ENCODE data around the gene ZC3H18.
A peak's percentile ranks its signal among the peaks of the same experiment; 100 is the strongest.

The ZC3H18 gene

GRCh38 chr16:88569985-88570690, at the start of gene ZC3H18:
TSS of gene ZC3H18 (plus strand) at chr16:88570403. CDS start at chr16:88577124, 6,721 bp downstream.
- DNase-seq: peak; percentile 95 to 99 (median 96)

DNA sequence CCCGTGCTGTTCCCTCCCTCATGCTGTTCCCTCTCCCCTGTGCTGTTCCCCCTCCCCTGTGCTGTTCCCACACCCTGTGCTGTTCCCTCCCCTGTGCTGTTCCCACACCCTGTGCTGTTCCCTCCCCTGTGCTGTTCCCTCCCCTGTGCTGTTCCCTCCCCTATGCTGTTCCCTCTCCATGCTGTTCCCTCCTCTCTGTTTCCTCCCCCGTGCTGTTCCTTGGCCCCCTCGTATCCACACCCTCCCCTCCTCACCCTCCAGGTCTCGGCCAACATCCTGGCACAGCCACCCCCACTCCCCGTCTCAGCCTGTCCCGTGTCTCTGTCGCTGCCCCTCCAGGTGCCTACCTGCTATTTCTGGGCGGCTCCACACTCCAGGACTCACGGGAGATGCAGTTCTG, 48.5 kb upstream of the ZC3H18 start:
- no peak for DNase-seq

GRCh38 chr16:88522276-88522949, 47.8 kb upstream of the ZC3H18 start:
- no peak for DNase-seq

DNA sequence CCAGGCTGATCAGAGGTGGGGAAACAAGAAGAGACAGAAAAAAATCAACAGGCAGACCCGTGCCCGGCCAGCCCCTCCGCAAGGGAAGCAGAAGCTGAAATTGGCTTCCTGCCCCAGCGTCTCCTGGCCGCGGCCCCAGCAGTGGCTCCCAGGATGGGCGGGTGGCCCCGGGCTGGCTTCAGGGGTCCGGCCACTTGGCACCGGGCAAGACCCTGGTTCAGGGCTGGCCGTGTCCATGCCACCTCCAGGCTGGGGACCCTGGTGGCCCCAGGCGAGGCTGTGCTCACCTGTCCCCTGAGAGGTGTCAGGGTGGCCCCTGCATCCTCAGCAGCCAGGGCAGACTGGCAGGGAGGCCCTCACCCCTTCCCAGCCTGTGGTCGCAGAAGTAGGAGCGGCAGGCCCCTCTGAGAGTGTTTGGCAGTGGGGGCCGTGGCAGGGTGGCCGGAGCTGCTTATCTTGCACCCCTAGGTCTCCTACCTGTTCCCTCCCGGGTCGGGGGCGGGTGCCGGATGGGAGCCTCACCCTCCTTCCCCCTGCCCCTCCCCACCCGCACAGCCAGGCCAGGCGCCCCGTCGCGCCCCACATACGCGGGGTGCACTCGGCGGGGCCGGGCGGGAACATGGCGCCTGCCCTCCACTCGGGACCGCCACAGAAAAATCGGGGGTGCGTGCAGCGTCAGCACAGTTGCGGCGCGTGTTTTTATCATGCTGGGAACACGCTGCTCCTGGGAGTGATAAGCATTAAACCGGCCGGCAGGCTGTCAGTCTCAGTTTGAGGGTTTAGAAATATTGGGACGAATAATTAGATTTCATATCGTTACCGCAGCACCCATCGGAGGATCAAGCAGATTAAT, 46.7 kb upstream of the ZC3H18 start:
- no peak for DNase-seq

- no peak for DNase-seq
These were observed 45.8 kb upstream of the ZC3H18 start for GRCh38 chr16:88524274-88524972.

GRCh38 chr16:88524973-88525662, 45.1 kb upstream of the ZC3H18 start:
- DNase-seq: no peak

GRCh38 chr16:88525663-88525990, 44.6 kb upstream of the ZC3H18 start:
- no peak for DNase-seq

- DNase-seq: no peak
These were observed 43.9 kb upstream of the ZC3H18 start for GRCh38 chr16:88526008-88526905.

- no peak for DNase-seq
These were observed 43.4 kb upstream of the ZC3H18 start for GRCh38 chr16:88526906-88527185.

DNA sequence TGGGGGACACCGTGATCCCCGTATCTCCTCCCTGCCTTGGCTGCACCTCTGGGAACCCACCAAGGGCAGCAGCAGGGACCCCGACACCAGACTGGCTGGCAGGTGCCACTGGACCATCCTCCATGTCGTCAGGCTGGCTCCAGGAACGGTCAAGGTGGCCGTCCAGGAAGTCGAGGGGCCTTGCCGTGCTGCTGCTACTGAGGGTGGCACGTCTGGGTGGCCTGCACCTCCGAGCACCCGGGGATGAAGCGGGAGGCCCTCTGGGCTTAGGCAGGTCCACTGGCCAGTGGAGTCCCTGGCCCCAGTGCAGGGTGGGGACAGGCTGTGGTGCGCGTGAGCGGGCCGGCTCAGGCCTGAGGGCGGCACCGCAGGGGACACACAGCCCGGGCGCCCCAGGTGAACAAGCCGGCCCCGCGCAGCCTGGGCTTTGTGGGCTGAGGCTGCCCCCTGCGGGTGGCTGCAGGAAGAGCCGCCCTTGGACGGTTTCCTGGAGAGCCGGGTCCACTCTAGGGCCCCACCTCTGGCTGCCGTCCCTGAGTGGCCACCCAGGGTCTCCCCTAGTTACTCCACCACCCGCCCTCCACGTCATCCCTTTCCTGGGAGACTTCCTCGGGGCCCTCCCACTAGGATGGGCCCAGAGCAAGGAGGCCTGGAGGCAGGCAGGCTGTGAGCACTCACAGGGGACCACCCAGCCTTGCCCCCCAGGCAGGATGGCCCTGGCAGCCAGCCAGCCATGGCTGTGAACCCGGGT, 42.8 kb upstream of the ZC3H18 start:
- peak; percentile 40 to 64 (median 46) for DNase-seq

DNA sequence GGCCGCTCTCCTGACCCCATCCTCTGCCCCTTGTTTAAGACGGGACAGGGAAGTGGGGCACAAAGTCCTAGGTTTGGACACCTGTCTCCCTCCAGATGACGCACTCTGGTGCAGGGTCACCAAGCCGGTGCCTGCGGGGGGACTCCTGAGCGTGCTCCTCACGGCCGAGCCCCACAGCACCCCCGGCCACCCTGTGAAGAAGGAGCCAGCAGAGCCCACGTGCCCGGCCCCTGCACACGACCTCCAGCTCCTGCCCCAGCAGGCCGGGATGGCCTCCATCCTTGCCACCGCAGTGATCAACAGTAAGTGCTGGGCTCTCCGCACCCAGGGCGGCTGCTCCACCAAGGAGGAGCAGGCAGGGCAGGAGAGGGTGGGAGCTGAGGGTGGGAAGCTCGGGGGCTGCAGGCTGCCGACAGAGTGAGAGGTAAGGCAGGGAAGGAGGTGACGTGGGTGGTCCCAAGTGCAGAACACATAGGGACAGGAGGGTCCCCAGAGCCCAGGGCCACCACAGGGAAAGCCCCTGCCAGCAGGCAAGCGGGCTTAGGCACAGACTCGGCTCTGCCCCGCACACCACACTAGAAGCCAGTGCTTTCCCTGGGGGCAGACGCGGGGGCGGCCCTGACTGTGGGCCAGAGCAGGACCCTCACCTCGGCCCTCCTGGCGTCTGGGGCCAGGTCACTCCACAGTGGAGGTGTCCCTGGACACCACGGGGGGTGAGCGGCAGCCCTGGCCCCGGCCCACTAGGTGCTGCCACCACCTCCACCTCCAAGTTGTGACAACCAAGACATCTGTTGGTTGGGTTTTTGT, 42.1 kb upstream of the ZC3H18 start:
- no peak for DNase-seq

DNA sequence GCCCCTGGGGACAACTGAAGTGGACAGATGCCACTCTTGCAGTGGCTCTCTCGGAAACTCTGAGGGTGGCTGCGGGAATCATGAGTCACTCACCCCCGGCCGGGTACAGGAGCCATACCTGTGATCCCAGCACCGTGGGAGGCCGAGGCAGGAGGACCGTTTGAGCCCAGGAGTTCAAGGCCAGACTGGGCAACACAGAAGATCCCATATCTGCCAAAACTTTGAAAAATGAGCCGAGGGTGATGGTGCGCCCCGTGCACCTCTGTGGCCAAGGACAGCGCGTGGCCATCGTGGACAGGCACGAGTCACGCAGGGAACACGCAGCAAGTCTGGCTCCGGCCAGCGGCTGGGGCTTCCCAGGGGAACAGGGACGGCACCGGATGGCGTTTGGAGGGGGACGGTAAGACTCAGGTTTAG, 41.3 kb upstream of the ZC3H18 start:
- DNase-seq: no peak

DNA sequence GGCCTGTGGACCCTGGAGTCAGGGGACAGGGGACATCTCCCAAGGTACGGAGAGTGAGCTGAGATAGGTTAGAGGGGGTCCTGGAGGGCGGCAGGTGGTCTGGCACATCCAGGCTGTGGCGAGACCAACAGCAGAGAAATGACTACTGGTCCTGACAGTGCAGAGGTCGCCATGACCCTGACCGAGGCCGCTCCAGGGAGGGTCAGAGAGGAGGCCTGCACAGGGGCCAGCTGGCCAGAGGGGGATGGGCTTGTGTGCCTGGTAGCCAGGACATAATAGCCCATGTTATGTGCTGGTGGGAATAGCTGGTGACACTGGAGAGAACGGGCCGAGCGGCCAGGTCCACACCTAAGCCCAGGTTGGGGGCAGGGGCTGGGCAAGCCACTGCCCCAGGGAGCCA, 40.6 kb upstream of the ZC3H18 start:
- DNase-seq: no peak

GRCh38 chr16:88530051-88530857, 39.9 kb upstream of the ZC3H18 start:
- DNase-seq: no peak

DNA sequence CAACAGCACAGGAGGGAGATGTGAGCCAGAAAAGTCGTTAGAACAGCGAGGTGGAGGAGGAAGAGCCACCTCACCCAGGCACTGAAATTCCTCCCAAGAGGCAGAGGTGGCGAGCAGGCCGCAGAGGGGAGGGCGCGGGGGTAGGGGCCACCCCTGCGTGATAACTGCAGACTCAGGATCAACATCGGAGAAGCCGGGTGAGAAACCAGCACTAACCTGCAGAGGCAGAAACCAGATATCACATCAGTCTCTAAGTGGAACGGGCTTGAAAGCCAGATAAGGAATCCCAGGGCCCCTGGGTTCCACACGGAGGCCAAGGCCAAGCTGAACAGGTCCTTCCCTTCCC, 39.4 kb upstream of the ZC3H18 start:
- no peak for DNase-seq

- DNase-seq: no peak
These were observed 38.9 kb upstream of the ZC3H18 start for GRCh38 chr16:88531346-88531745.

DNA sequence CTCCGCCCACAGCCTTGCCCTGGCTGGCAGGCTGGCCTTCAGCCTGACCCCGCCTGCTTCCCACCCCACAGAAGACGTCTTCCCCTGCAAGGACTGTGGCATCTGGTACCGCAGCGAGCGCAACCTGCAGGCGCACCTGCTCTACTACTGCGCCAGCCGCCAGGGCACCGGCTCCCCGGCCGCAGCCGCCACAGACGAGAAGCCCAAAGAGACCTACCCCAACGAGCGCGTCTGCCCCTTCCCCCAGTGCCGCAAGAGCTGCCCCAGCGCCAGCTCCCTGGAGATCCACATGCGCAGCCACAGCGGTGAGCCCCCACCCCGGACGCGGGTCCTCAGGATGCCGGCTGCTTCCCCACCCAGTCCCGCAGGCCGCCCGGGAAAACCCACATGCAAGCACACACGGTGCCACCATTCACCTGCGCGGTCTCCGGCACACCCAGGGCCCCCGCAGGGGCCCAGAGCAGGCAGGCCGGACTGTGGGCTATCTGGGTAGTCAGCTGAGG, 38.2 kb upstream of the ZC3H18 start:
- no peak for DNase-seq

DNA sequence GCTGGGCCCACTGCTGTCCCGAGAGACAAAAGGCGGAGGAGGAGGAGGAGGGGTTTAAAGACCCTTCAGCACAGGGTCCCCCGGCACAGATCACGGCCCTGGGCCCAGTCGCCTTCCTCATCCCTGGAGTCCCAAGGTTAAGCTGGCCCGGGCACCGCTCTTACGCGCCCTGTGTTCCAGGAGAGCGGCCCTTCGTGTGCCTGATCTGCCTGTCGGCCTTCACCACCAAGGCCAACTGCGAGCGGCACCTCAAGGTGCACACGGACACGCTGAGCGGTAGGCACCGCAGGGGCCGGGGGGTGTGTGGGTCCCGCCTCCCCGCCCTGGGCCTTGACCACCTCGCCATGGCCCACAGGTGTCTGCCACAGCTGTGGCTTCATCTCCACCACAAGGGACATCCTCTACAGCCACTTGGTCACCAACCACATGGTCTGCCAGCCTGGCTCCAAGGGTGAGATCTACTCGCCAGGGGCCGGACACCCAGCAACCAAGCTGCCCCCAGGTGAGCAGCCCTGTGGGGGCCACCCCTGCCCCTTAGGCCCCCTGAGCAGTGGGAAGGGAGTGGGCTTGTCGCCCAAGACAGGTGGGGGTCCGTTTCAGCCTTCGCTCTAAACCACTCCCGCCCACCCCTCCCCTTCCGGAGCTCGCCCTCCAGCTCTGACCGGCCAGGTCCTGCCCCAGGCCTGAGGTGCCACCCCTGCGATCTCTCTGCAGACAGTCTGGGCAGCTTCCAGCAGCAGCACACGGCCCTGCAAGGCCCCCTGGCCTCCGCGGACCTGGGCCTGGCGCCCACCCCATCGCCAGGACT, 37.6 kb upstream of the ZC3H18 start:
- DNase-seq: no peak
